Measurements from ENCODE around the gene SAMD4A. TPM values are rescaled to one million over a fixed set of nuclear protein-coding genes. Genes with fewer than 3 reads are reported as not detected.
A peak's percentile ranks its signal among the peaks of the same experiment; 100 is the strongest.

The SAMD4A gene
- total RNA-seq, 1 donor from 2014 or later, result 57.0 TPM

DNA sequence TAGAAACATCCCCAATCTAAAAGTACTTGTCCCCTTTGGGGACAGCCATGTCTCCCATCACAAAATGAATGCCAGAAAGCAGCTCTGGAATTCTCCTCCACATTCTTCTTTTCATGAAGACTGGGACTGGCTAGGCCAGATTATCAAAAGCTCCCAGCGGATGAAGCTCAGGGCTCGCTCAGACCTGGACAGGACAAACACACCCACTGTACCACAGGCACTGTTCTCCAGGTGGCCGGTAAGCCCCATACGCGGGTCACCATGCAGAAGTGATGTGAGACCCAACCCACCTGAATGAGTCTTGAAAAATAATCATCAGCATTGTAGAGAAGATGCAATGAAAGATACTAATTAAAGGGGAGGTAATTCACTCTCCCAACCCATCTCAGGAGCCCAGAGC, 250.6 kb downstream of the SAMD4A start:
- Mint-ChIP-seq H3K36me3 (ENCODE audit: low read depth) (no peaks in the 10 kb centered on the region), H3K4me1 (ENCODE audit: low read depth) (peaks cover 9% of the 10 kb centered on the region), H3K27me3 (ENCODE audit: low read depth) (peaks cover 6% of the 10 kb centered on the region), H3K4me3 (ENCODE audit: unreplicated experiment) (no peak overlapping the region), H3K9me3 (ENCODE audit: low read depth) (no peaks in the 10 kb centered on the region), H3K27ac (ENCODE audit: unreplicated experiment) (peak overlapping the region; percentile 23)
- no peak for DNase-seq (ENCODE audit: low spot score)
- TF ChIP-seq CTCF (IDR thresholded peaks at IDR 0.05), result no peak

DNA sequence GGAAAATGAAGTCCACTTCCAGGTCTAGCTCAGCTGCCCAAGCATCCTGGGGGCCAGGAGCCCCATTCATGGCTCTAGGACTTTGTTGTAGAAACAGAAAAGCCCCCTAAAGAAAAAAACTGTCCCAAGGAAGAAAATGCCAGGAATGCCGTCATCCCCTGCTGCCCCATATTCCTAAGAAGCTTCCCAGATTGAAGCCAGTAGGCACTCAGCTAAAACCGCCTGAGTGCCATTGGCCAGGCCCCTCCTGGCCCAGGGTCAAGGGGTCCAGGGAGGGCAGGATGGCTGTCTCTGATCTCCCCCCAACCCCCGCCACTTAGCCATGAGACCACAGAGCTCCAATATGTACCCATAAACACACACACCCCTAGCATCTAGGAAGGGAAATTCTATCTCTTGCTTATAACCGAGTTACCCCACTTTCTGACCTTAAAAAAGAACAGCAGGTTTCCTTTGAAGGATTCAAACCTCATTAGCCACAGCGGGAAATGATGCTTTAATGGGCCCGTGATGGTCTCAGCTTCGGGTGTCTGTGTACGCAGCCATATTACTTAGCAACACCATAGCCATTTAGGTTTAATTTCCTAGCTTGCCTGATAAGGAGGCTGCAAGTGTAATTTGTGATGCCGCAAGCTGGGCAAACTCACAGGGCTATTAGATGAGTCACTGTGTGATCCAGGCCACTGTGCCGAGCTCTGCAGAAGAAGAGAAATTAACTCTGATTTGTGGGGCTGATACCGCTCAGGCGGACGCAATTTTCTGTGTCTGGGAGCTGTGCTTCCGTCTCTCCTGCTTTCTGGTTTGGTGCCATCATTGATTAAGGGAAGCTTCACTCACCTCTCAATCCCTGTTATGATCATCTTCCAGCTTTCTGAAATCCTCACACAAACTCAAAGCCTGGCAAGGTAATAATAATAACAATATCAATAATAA, 251.5 kb downstream of the SAMD4A start:
- H3K36me3 Mint-ChIP-seq (ENCODE audit: low read depth), result no peaks in the 10 kb centered on the region
- no peaks in the 10 kb centered on the region for H3K27me3 Mint-ChIP-seq (ENCODE audit: low read depth)
- H3K4me3 Mint-ChIP-seq (ENCODE audit: unreplicated experiment), result no peak overlapping the region
- H3K9me3 Mint-ChIP-seq (ENCODE audit: low read depth), result peaks cover under 1% of the 10 kb centered on the region
- no peak overlapping the region for H3K27ac Mint-ChIP-seq (ENCODE audit: unreplicated experiment)
- no peak for DNase-seq (ENCODE audit: low spot score)
- TF ChIP-seq CTCF (IDR thresholded peaks at IDR 0.05), result no peak
- H3K4me1 Mint-ChIP-seq (ENCODE audit: low read depth), result peaks cover 9% of the 10 kb centered on the region

DNA sequence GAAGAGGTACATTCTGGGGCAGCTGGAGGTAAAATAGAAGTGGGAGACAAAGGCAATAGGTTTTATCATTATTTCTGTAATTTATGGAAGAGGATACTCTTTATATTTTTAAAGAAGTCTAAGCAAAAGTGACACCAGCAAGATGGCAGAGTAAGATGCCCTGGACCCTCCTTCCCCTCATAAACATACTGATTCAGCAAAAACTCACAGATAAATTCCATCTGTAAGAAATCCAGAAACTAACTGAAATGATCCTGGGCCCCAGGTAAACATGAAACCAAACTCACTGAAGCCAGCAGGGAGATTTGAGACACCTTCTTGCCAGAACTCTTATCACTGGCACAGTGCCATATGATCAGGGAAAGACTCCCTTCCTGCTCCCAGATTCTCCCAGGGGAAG, 255.8 kb downstream of the SAMD4A start:
- no peak for DNase-seq (ENCODE audit: low spot score)
- Mint-ChIP-seq H3K36me3 (ENCODE audit: low read depth) (peaks cover 8% of the 10 kb centered on the region), H3K27ac (ENCODE audit: unreplicated experiment) (no peak overlapping the region), H3K9me3 (ENCODE audit: low read depth) (peaks cover 27% of the 10 kb centered on the region), H3K27me3 (ENCODE audit: low read depth) (no peaks in the 10 kb centered on the region), H3K4me3 (ENCODE audit: unreplicated experiment) (no peak overlapping the region), H3K4me1 (ENCODE audit: low read depth) (peaks cover 9% of the 10 kb centered on the region)
- no peak for TF ChIP-seq CTCF (IDR thresholded peaks at IDR 0.05)

DNA sequence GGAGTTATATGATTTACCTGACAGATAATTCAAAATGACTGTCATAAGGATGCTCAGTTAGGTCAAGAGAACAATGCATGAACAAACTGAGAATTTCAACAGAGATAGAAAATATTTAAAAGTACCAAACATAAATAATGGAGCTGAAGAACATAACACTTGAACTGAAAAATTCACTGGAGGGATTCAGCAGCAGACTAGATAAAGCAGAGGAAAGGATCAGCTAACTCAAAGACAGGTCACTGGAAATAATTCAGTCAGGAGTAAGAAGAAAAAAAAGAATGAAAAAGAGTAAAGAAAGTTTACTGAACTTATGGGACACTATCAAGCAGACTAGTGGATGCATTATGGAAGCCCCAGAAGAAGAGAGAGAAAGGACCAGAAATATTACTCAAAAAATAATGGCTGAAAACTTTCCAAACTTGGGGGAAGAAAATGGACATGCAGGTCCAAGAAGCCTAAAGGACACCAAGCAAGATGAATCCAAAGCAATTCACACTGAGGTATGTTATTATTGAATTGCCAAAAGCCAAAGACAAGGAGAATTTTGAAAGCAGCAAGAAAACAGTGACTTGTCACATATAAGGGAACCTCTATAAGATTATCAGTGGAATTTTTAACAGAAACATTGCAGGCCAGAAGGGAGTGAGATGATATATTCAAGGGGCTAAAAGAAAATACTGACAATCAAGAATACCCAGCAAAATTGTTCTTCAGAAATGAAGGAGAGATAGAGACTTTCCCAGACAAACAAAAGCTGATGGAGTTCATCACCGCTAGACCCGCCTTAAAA, 257.0 kb downstream of the SAMD4A start:
- no peak overlapping the region for H3K27ac Mint-ChIP-seq (ENCODE audit: unreplicated experiment)

More for the DNA sequence above, 257.0 kb downstream of the SAMD4A start:
- Mint-ChIP-seq H3K4me1 (ENCODE audit: low read depth) (peaks cover under 1% of the 10 kb centered on the region), H3K36me3 (ENCODE audit: low read depth) (peaks cover 8% of the 10 kb centered on the region), H3K4me3 (ENCODE audit: unreplicated experiment) (no peak overlapping the region), H3K27me3 (ENCODE audit: low read depth) (no peaks in the 10 kb centered on the region), H3K9me3 (ENCODE audit: low read depth) (peaks cover 27% of the 10 kb centered on the region)
- TF ChIP-seq CTCF (IDR thresholded peaks at IDR 0.05), result no peak
- DNase-seq (ENCODE audit: low spot score), result no peak

Measured in chondrocyte (in vitro differentiated cells).